Measurements from ENCODE around the gene CFAP73. TPM values are rescaled to one million over a fixed set of nuclear protein-coding genes. Genes with fewer than 3 reads are reported as not detected.

The CFAP73 gene
- total RNA-seq, 2 donors from 2014 or later = 0.57 TPM; not detected in 1

- H3K4me3 ChIP-seq = no peak overlapping the region
- H3K27me3 ChIP-seq (replicated peaks; ENCODE audit: insufficient read depth) = no peaks in the 10 kb centered on the region
- WGBS = 78% methylated on average over 17 of the region's 17 CpGs
- H3K36me3 ChIP-seq = no peaks in the 10 kb centered on the region
- TF ChIP-seq POLR2A (IDR thresholded peaks at IDR 0.05) = no peak
- TF ChIP-seq POLR2AphosphoS5 (IDR thresholded peaks at IDR 0.05) = no peak
- TF ChIP-seq, protein P1, sequence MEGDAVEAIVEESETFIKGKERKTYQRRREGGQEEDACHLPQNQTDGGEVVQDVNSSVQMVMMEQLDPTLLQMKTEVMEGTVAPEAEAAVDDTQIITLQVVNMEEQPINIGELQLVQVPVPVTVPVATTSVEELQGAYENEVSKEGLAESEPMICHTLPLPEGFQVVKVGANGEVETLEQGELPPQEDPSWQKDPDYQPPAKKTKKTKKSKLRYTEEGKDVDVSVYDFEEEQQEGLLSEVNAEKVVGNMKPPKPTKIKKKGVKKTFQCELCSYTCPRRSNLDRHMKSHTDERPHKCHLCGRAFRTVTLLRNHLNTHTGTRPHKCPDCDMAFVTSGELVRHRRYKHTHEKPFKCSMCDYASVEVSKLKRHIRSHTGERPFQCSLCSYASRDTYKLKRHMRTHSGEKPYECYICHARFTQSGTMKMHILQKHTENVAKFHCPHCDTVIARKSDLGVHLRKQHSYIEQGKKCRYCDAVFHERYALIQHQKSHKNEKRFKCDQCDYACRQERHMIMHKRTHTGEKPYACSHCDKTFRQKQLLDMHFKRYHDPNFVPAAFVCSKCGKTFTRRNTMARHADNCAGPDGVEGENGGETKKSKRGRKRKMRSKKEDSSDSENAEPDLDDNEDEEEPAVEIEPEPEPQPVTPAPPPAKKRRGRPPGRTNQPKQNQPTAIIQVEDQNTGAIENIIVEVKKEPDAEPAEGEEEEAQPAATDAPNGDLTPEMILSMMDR (IDR thresholded peaks at IDR 0.05) = no peak
- no peaks in the 10 kb centered on the region for H3K4me1 ChIP-seq (replicated peaks)
- H3K9me3 ChIP-seq = no peaks in the 10 kb centered on the region
- no peak for DNase-seq (ENCODE audit: low spot score)
- intact Hi-C loops (cut with DNase I) = no loop called here
- H3K27ac ChIP-seq = no peak overlapping the region
These were observed 19.7 kb upstream of the CFAP73 start for GRCh38 chr12:113129664-113130456.

GRCh38 chr12:113130457-113131135, 18.9 kb upstream of the CFAP73 start:
- intact Hi-C loops (cut with DNase I) = no loop called here
- H3K27me3 ChIP-seq (replicated peaks; ENCODE audit: insufficient read depth) = peaks cover 7% of the 10 kb centered on the region
- no peaks in the 10 kb centered on the region for H3K4me1 ChIP-seq (replicated peaks)
- no peaks in the 10 kb centered on the region for H3K36me3 ChIP-seq
- WGBS = 46% methylated on average over 18 of the region's 18 CpGs
- TF ChIP-seq POLR2AphosphoS5 (IDR thresholded peaks at IDR 0.05) (no peak), POLR2A (IDR thresholded peaks at IDR 0.05) (no peak)
- TF ChIP-seq, protein P1 (IDR thresholded peaks at IDR 0.05) = no peak
- H3K4me3 ChIP-seq = no peak overlapping the region
- no peak overlapping the region for H3K27ac ChIP-seq
- no peak for DNase-seq (ENCODE audit: low spot score)
- no peaks in the 10 kb centered on the region for H3K9me3 ChIP-seq

- H3K27ac ChIP-seq = no peak overlapping the region
- H3K9me3 ChIP-seq = no peaks in the 10 kb centered on the region
- WGBS = 67% methylated on average over 1 of the region's 1 CpG
- DNase-seq (ENCODE audit: low spot score) = no peak
- H3K4me3 ChIP-seq = no peak overlapping the region
- peaks cover 10% of the 10 kb centered on the region for H3K27me3 ChIP-seq (replicated peaks; ENCODE audit: insufficient read depth)
- no peaks in the 10 kb centered on the region for H3K36me3 ChIP-seq
- intact Hi-C loops (cut with DNase I) = no loop called here
- TF ChIP-seq POLR2AphosphoS5 (IDR thresholded peaks at IDR 0.05) = no peak
- no peak for TF ChIP-seq POLR2A (IDR thresholded peaks at IDR 0.05)
- TF ChIP-seq, protein P1 (IDR thresholded peaks at IDR 0.05) = no peak
- H3K4me1 ChIP-seq (replicated peaks) = no peaks in the 10 kb centered on the region
These were observed 18.0 kb upstream of the CFAP73 start for GRCh38 chr12:113131556-113131955.

GRCh38 chr12:113133036-113133435, 16.5 kb upstream of the CFAP73 start:
- Histone ChIP-seq H3K4me1 (replicated peaks) (no peaks in the 10 kb centered on the region), H3K4me3 (no peak overlapping the region), H3K36me3 (no peaks in the 10 kb centered on the region), H3K9me3 (no peaks in the 10 kb centered on the region), H3K27ac (no peak overlapping the region), H3K27me3 (replicated peaks; ENCODE audit: insufficient read depth) (peaks cover 10% of the 10 kb centered on the region)
- no peak for TF ChIP-seq POLR2A (IDR thresholded peaks at IDR 0.05)
- TF ChIP-seq, protein P1 (IDR thresholded peaks at IDR 0.05) = no peak
- no peak for TF ChIP-seq POLR2AphosphoS5 (IDR thresholded peaks at IDR 0.05)
- DNase-seq (ENCODE audit: low spot score) = no peak
- 78% methylated on average over 6 of the region's 6 CpGs for WGBS
- intact Hi-C loops (cut with DNase I) = no loop called here
